GM21360 (cell line): ENCODE measurements around the gene SLC35F5.
"Not testable (repeated sequence)": the region's sequence is repeated elsewhere in the genome, so short reads cannot be mapped to it uniquely, and the experiment has no call there.

Experiments
- ATAC-seq: cut with Tn5 transposase; IDR thresholded peaks from one replicate; pipeline ENCODE4 v1.9.1; 2021; ENCODE audit warnings: mild to moderate bottlenecking, moderate library complexity; ENCODE audit not compliant: unreplicated experiment

The SLC35F5 gene, protein sequence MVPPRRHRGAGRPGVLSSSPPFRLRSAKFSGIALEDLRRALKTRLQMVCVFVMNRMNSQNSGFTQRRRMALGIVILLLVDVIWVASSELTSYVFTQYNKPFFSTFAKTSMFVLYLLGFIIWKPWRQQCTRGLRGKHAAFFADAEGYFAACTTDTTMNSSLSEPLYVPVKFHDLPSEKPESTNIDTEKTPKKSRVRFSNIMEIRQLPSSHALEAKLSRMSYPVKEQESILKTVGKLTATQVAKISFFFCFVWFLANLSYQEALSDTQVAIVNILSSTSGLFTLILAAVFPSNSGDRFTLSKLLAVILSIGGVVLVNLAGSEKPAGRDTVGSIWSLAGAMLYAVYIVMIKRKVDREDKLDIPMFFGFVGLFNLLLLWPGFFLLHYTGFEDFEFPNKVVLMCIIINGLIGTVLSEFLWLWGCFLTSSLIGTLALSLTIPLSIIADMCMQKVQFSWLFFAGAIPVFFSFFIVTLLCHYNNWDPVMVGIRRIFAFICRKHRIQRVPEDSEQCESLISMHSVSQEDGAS

DNA sequence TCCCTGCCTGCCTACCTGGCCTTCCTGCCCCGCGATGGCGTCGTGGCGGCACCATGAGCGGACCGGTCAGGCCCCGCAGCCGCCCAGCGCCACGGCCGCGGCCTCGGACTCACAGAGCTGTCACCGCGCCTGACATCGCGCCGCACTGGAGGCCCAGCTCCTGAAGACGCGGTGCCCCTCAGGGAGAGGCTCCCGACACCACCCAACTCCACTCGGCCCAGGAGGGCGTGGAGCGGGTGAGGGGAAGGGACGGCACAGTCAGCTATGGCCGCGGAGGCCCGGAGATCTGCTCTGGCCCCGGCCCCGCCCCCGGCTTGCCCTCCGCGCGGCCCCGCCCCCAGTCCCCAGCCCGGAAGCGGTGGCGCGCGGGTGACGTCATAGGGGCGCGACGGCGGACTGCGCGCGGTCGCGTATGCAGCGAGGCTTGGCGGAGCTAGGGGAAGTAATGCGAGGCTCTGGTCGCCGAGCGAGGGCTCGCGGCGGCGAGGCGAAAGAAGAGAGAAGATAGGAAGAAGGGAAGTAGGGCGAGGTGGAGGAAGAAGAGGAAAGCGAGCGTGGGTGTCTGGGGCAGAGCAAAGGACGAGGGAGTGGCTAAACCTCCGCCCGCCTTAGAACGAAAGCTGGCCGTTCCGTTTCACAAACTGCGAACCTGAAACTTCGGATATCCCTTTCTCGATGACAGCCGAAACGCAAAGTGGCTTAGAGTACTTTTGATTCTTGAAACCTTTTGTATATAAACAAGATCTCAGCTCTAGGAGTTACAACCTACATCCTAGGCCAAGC, at the start of gene SLC35F5:
Gene SLC35F5 (minus strand): TSS at position 288 of the 783 bp plus-strand sequence. CDS start 233 bp downstream, at position 55.
- peak; percentile 89 for ATAC-seq

- no peak for ATAC-seq
Observed at GRCh38 chr2:113799375-113799774, 42.9 kb upstream of the SLC35F5 start.

DNA sequence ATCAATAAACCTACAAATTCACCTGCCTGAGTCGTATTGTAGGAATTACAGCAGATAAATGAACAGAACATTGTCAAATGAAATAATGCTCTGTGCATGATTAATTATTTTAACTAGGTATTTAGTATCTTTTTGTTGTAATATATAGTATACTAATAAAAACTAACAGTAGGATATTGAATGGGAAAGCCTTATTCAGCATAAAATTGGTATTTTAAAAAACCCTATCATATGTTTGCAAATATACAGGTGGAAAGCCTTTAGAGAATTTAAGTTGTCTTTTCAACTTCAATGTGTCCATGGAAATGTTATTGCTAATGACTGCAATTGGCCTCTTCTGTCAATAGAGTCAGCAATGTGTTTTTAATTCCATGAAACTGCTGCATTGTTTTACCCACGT, 40.8 kb upstream of the SLC35F5 start:
- no peak for ATAC-seq

DNA sequence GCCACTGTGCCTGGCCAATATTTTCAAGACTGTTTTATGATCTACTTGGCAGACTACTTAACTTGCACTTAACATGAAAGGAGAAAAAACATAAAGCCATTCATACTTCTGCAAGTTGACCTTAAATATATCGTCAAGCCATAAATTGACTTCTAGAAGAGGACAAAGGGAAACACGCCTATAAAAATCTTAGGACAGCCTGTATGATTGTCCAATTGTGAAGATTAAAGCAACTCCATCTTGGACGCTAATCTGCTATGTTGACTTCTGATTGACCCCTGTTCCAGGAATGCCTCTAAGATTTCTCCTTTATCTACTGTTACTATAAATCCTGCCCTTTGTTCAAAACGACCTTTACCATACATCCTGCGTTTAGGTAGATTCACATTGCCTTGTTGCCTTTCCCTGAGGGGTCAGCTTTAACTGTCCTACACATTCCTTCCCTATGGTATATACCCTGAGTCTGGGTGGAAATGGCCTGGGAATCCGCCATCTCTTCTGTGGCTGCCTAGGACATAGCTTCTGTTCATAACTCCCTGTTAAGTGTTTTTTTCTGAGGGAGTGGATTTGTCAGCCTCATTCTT, 40.2 kb upstream of the SLC35F5 start:
- no peak for ATAC-seq

DNA sequence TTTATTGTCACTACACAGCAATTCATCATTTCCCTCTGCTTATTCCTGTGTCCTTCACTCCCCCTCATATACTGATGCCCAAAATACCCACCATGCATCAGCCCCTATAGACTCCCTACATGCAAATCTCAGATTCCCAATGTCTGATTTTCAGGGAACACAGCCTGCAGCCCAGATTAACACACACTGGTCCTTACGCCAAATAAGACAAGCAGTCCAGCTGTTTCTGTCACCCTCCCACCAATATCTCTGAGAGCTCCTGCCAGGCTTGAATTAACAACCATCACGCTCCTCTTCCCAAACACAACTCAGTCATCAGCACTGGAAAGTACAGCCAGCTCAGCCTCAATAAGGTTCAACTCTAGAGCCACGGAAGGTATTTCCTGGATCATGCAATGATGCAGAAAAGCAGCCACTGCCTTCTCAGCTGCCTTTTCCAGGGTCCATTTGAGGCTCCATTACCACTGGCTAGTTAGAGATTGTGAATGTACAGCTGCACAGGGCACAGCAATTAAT, 39.0 kb upstream of the SLC35F5 start:
- ATAC-seq = no peak

DNA sequence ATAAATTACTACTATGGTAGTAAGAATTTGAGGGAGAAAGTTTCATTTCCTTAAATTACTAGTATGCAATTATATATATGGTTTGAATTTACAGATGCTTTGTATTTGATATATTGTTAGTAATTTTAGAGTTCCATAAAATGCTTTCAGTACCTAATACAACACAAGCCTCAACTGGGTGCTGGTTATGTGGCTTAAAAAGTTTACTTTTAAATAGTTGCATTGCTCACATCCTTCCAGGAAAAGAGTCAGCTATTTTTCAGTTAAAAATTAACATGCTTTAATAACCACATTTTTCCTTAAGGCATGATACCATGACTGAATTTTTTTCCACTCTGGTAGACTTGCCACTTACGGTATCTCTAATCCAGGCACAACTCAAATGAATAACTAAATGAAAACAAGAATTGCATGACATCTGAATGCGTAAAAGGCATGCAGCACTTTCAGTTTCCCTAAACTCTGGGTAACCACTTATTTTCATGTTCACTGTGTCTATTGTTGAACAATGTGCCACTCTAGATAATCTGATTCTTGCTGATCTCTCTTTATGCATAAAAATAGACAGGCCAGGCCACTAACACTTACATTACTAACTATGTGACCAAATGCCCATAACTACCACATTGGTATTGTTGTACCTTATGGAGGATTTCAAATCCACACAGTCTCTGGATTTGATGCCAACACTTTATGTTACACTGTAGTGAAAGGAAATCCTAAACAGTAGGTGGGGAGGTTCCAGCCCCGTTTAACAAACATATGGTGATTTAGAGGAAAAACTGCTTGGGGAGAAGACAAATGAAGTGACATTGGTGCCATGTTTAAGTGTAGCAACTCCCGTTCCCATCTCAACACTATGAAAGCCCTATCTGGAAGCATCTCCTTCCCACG, 35.5 kb upstream of the SLC35F5 start:
- peak; percentile 92 for ATAC-seq

- no peak for ATAC-seq
Observed at GRCh38 chr2:113784823-113785744, 28.6 kb upstream of the SLC35F5 start.

DNA sequence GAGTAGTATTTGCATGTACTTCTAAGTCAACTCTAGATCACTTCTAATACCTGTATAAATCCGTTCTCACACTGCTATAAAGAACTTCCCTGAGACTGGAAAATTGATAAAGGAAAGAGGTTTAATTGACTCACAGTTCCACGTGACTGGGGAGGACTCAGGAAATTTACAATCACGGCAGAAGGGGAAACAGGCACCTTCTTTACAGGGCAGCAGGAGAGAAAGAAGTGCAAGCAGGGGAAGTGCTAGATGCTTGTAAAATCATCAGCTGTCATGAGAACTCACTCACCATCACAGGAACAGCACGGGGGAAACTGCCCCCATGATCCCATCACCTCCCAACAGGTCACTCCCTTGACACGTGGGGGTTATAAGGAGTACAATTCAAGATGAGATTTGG, 24.0 kb upstream of the SLC35F5 start:
- no peak for ATAC-seq

GRCh38 chr2:113777371-113777770, 20.9 kb upstream of the SLC35F5 start:
- no peak for ATAC-seq

GRCh38 chr2:113776949-113777348, 20.5 kb upstream of the SLC35F5 start:
- ATAC-seq = no peak

GRCh38 chr2:113774616-113775015, 18.2 kb upstream of the SLC35F5 start:
- not testable (repeated sequence) for ATAC-seq

GRCh38 chr2:113770929-113771328, 14.5 kb upstream of the SLC35F5 start:
- no peak for ATAC-seq

DNA sequence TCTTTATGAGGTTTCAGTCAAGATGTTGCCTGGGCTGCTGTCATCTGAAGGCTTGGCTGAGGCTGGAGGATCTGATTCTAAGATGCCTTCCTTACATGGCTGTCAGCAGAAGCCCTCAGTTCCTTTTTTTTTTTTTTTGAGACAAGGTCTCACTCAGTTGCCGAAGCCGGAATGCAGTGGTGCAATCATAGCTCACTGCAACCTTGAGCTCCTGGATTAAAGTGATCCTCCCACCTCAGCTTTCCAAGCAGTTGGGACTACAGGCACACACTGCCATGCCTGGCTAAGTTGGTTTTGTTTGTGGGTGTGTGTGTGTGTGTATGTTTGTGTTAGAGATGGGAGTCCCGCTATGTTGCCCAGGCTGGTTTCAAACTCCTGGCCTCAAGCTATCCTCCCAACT, 13.1 kb upstream of the SLC35F5 start:
- ATAC-seq = no peak

DNA sequence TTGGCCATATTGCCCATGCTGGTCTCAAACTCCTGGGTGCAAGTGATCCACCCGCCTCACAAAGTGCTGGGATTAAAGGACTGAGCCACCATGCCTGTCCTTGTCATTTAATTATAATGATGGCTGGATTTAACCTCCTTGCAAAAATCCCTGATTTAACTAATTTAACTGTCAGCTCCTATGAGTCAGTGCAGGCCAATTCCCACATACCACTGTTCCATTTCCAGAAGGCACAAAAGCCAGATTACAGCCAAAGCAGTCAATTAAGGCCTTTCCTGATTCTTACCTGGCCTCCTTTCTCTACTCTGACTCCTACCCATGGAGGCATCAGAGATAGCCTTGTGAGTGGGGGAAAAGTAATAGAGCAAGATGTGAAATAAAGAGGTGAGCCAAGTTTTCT, 12.3 kb upstream of the SLC35F5 start:
- no peak for ATAC-seq

DNA sequence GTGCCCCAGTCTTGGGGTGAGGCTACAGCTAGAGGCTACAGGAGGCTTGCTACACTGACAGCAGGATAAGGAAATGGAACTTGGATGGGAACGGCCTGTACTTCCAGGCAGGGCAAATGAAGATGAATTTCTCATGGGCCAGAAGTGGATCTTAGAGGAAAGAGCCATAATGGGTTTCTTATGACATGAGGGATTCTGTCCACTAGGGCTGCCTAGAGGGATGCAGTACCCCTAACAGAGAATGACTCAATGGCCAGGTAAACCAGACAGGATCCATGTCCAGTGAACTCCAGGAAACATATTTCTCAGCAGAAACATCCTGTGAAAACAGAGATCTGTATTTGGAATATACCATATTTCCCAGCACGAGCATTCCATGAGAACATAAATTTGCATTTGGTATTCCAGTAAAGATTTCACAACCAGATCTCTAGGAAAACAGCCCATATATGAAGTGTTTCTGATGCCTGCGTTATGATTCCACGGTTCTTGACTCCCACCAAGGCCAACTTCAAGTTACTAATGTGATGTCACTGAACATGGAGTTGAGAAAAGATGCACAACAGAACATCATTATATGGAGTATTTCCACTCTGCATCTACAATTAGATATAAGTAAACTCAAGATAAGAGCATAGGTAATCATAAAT, 11.5 kb upstream of the SLC35F5 start:
- ATAC-seq = no peak

GRCh38 chr2:113765276-113765675, 8.8 kb upstream of the SLC35F5 start:
- ATAC-seq = no peak

- ATAC-seq = no peak
Observed at GRCh38 chr2:113762377-113763118, 6.1 kb upstream of the SLC35F5 start.

- no peak for ATAC-seq
Observed at GRCh38 chr2:113760400-113760799, 4.0 kb upstream of the SLC35F5 start.
